IPS DF 4.7 (cell line): ENCODE results near the gene ARHGEF28.

Experiments
- DNase-seq: peaks from one replicate; pipeline ENCODE4 v3.0.0-alpha.2; 2013; ENCODE audit warnings: low spot score; ENCODE audit errors: extremely low read depth

Gene ARHGEF28

GRCh38 chr5:73625944-73626811, at the start of gene ARHGEF28:
TSS of gene ARHGEF28 (plus strand) at chr5:73626196. CDS start at chr5:73684852, 58,656 bp downstream.
- DNase-seq: no peak

GRCh38 chr5:73582285-73583145, 43.5 kb upstream of the ARHGEF28 start:
- DNase-seq: no peak

GRCh38 chr5:73587923-73588322, 38.1 kb upstream of the ARHGEF28 start:
- DNase-seq: no peak

- DNase-seq: peak; percentile 56
These were observed 34.8 kb upstream of the ARHGEF28 start for GRCh38 chr5:73591102-73591695.

DNA sequence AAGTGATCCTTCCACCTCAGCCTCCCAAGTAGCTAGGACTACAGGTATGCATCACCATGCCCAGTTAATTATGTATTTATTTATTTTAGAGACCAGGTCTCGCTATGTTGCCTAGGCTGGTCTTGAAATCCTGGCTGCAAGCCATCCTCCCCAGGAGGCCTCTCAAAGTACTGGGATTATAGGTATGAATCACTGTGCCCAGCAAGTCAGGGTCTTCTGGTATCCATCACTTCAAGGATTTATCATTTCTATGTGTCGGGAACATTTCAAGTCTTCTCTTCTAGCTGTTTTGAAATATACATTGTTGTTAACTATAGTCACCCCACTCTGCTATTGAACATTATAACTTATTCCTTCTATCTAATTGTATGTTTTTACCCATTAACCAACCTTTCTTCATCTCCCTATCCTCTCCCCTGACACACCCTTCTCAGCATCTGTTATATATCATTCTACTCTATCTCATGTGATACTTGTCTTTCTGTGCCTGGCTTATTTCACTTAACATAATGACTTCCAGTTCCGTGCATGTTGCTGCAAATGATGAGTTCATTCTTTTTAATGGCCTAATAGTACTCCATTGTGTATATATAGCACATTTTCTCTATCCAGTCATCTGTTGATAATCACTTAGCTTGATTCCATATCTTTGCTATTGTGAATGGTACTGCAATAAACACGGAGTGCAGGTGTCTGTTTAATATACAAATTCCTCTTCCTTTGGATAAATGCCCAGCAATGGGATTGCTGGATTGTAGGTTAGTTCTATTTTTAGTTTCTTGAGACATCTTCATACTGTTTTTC, 34.1 kb upstream of the ARHGEF28 start:
- no peak for DNase-seq

- no peak for DNase-seq
These were observed 33.4 kb upstream of the ARHGEF28 start for GRCh38 chr5:73592551-73592950.

DNA sequence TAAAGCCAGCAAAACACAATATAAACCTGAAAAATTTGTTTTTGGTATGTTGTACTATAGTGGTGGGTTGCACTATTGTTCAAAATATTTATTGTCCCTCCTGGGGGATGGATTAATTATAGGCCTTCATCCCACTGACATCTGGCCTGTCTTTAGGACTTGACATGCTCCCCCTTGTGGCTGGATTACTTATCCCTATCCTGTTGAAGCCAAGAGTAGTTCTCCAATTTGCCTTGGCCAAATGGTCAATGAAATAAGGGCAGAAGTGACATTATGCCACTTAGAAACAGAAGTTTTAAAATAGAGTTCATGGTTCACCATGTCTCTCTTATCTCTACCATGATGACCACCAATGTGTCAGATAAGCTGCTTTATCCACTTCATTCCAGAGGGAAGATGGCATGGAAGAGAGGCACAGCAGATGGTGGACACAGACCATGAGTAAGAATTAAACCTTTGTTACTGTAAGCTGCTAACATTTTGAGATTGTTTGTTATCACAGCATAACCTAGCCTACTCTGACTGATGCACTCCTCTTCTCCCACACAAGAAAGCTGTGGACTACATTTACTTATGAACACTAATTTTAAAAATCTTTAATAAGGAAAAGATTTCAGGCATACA, 29.2 kb upstream of the ARHGEF28 start:
- peak; percentile 33 for DNase-seq

- DNase-seq: no peak
These were observed 26.6 kb upstream of the ARHGEF28 start for GRCh38 chr5:73599380-73599779.

DNA sequence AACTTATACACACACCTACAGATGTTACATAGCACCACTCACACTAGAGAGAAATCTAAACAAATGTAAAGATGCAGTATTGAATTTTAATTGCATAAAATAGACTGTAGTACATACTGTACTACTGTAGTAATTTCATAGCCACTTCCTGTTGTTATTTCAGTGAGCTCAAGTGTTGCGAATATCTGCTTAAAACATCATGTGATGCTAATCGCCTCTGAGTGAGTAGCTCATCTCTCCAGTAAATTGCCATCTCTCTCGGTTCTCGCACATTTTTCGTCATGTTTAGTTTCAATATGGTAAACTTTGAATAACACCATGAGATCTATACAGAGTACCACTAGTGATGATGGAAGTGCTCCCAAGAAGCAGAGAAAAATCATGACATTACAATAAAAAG, 22.0 kb upstream of the ARHGEF28 start:
- no peak for DNase-seq

- no peak for DNase-seq
These were observed 20.5 kb upstream of the ARHGEF28 start for GRCh38 chr5:73605223-73606087.

GRCh38 chr5:73606206-73606753, 19.7 kb upstream of the ARHGEF28 start:
- no peak for DNase-seq

DNA sequence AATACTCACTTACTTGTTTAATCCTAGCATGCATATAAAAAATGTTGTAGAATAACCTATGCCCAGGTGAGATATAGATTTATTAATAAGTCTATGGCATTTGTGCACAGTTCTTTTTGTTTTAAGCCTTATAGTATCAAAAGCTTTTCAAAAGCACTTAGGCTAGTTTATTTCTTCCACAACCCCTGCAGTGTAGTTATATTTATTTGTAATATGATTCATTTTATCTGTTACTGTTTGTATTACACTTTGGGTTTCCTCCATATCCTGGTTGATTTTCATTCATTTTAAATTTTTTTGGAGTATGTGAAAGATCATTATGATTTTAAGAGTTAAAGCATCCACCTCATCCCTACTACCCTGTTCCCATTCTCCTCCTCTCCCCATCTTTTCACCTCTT, 18.8 kb upstream of the ARHGEF28 start:
- no peak for DNase-seq

DNA sequence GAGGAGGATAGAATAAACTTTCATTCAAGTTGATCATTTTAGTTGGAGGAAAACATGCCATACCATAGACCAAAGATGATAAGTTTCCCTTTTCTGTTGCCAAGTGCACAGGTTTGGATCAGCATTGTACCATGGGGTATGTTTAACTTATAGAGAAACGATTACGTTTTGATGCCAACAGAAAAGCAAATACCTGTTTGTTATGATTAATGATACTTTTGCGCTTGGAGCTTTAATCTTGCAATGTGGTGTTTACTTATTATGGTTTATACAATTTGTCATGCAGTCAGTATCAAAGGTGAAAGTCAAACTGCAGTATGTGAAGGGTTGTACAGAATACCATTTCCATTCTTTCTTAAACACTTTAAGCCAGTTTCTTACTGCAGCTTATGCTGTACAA, 13.2 kb upstream of the ARHGEF28 start:
- DNase-seq: no peak

GRCh38 chr5:73615085-73615484, 10.9 kb upstream of the ARHGEF28 start:
- no peak for DNase-seq

- DNase-seq: no peak
These were observed 10.0 kb upstream of the ARHGEF28 start for GRCh38 chr5:73615947-73616346.

- no peak for DNase-seq
These were observed 8.3 kb upstream of the ARHGEF28 start for GRCh38 chr5:73617510-73618279.

DNA sequence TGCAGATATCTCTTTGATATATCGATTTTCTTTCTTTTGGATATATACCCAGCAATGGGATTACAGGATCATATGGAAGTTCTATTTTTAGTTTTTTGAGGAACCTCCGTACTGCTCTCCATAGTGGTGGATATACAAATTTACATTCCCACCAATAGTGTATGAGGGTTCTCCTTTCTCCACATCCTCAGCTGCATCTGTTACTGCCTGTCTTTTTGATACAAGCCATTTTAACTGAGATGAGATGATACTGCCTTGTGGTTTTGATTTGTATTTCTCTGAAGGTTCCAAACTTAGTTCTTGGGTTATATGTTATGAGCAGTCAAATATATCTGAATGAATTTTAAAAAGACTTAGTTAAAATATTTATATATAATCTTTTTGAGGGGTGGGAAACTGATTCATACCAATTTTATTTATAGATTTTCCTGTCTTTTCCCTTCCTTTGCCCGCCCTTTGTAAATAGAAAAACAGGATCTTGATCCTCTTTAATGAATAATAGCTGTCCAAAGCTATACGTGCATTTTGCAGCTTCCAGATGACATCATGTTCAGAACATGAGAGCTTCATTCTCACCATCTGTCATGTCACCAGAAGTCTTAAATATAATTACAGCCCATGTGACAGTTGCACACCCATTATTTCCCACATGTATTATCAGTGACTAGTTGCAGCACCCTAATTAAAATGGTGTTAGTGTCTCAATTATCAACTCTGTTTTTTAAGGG, 6.2 kb upstream of the ARHGEF28 start:
- no peak for DNase-seq

DNA sequence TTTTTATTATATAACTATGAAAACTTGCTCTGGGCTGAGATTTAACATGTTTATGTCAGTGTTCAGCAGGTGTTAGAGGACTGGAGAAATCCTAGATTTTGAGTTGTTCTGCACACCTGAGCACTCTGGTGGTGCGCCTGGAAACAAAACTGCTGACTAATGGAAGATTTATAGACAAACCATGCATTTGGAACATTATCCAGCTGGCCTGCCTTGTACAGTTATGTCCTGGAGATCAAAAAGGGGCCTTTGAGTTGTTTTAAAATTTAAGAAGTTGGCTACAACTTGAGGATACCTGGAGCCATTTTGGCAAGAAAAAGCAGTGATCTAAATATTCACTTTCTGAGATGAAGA, 5.7 kb upstream of the ARHGEF28 start:
- no peak for DNase-seq
